GM12872 (cell line): ENCODE measurements around the gene SUSD5.

Experiments
- CTCF ChIP-seq: IDR thresholded peaks from 3 replicates; pipeline ENCODE4 v1.5.1; 2011; ENCODE audit warnings: low read depth, mild to moderate bottlenecking, low read length, moderate library complexity; ENCODE audit not compliant: insufficient read depth

SUSD5 gene

GRCh38 chr3:33141006-33141405 lies 77.6 kb downstream of the SUSD5 start:
- no peak for TF ChIP-seq CTCF

DNA sequence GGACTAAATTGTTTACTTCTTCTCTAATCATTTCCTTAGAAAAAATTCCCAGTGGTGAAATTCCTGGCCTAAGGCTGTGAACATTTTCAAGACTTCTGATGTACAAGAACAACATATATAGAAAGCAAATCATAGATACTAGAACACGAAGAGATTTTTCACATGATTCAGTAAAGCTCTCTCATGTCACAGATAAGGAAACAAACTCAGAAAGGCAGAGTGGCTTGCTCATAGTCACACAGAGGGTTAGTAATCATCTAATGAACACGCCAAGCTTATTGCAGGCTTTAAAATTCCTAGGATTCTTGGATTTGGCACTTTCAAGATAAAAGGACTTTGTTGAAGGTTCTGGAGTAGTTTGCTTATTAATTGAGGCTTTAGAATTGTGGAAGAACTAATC lies 78.6 kb downstream of the SUSD5 start:
- TF ChIP-seq CTCF, result no peak

GRCh38 chr3:33137691-33138090 lies 80.9 kb downstream of the SUSD5 start:
- no peak for TF ChIP-seq CTCF

- no peak for TF ChIP-seq CTCF
These were observed 84.5 kb downstream of the SUSD5 start for GRCh38 chr3:33134026-33134625.

GRCh38 chr3:33132019-33132360 lies 86.6 kb downstream of the SUSD5 start:
- TF ChIP-seq CTCF, result no peak

GRCh38 chr3:33131331-33132018 lies 87.1 kb downstream of the SUSD5 start:
- peak; percentile 71 for TF ChIP-seq CTCF

GRCh38 chr3:33130144-33130543 lies 88.5 kb downstream of the SUSD5 start:
- no peak for TF ChIP-seq CTCF
